Left ventricle myocardium inferior (tissue), 1 donor: ENCODE measurements around the gene EID3. TPM values are rescaled to one million over a fixed set of nuclear protein-coding genes. Genes with fewer than 3 reads are reported as not detected.
A peak's percentile ranks its signal among the peaks of the same experiment; 100 is the strongest.

Experiments
- DNase-seq: peaks from one replicate; pipeline ENCODE4 v3.0.0-alpha.2; 2020
- H3K27ac ChIP-seq: fragments of 200-600 bp; replicated peaks from 2 replicates; pipeline ENCODE4 v1.8.0; 2021
- H3K27me3 ChIP-seq: fragments of 200-600 bp; 2 replicates; pipeline ENCODE4 v1.8.0; 2021; ENCODE audit warnings: low read depth
- H3K36me3 ChIP-seq: fragments of 200-600 bp; 2 replicates; pipeline ENCODE4 v1.8.0; 2021
- H3K4me1 ChIP-seq: fragments of 200-600 bp; 2 replicates; pipeline ENCODE4 v1.8.0; 2021
- H3K4me3 ChIP-seq: fragments of 200-600 bp; 2 replicates; pipeline ENCODE4 v1.8.0; 2021; ENCODE audit warnings: mild to moderate bottlenecking, moderate library complexity
- H3K9me3 ChIP-seq: fragments of 200-600 bp; replicated peaks from 2 replicates; pipeline ENCODE4 v1.8.0; 2021
- intact Hi-C: fragments of 100-400 bp; cut with micrococcal nuclease; formaldehyde crosslinking; loops from one replicate; pipeline ENCODE4 v1.11.0; 2022
- total RNA-seq: library from RNA; stranded (reverse); fragmentation: NEBNext Ultra II Directional; extraction: Animal tissue kit (Norgen Biotek cat#: 25700); gene quantifications from one replicate; pipeline ENCODE4 v1.2.1, GENCODE V29; 2021
- TF ChIP-seq, protein P1 (sequence below): fragments of 200-600 bp; IDR thresholded peaks from 2 replicates; pipeline ENCODE4 v1.8.0; 2021; ENCODE audit warnings: antibody characterized with exemption, mild to moderate bottlenecking, borderline replicate concordance
- donor health status: DM: no; HTN: yes; CAD: no; lungs with severe emphysema.

Gene EID3
- total RNA-seq, 1 donor from 2014 or later = 0.60 TPM

DNA sequence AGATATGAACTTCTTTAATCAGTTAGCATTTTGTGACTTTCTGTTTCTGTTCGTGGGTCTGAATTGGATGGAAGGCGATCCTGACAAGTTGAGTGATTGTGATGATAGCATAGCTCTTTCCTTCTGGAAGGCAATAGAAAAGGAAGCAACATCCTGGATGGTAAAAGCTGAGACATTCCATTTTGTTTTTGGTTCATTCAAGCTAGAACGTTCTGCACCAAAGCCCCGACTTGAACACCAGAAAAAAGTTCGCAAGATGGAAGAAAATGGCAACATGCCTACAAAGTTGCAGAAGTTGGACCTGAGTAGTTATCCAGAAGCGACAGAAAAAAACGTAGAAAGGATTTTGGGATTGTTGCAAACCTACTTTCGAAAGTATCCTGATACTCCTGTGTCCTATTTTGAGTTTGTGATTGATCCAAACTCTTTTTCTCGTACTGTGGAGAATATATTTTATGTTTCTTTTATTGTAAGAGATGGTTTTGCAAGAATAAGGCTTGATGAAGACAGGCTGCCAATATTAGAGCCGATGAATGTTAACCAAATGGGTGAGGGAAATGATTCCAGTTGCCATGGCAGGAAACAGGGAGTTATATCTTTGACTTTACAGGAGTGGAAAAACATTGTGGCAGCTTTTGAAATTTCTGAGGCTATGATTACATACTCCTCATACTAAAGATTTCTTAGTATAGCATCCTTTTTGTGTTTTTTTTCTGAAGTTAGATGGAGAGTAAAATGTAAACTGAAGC is 896 bp downstream of the EID3 start:
- Histone ChIP-seq H3K4me1 (peaks cover 78% of the 10 kb centered on the region), H3K27me3 (no peaks in the 10 kb centered on the region), H3K36me3 (no peaks in the 10 kb centered on the region), H3K4me3 (peak overlapping the region; percentile 70), H3K27ac (peak overlapping the region; percentile 80), H3K9me3 (no peaks in the 10 kb centered on the region)
- DNase-seq = no peak
- TF ChIP-seq, protein P1, sequence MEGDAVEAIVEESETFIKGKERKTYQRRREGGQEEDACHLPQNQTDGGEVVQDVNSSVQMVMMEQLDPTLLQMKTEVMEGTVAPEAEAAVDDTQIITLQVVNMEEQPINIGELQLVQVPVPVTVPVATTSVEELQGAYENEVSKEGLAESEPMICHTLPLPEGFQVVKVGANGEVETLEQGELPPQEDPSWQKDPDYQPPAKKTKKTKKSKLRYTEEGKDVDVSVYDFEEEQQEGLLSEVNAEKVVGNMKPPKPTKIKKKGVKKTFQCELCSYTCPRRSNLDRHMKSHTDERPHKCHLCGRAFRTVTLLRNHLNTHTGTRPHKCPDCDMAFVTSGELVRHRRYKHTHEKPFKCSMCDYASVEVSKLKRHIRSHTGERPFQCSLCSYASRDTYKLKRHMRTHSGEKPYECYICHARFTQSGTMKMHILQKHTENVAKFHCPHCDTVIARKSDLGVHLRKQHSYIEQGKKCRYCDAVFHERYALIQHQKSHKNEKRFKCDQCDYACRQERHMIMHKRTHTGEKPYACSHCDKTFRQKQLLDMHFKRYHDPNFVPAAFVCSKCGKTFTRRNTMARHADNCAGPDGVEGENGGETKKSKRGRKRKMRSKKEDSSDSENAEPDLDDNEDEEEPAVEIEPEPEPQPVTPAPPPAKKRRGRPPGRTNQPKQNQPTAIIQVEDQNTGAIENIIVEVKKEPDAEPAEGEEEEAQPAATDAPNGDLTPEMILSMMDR = no peak
- intact Hi-C loops = no loop called here

DNA sequence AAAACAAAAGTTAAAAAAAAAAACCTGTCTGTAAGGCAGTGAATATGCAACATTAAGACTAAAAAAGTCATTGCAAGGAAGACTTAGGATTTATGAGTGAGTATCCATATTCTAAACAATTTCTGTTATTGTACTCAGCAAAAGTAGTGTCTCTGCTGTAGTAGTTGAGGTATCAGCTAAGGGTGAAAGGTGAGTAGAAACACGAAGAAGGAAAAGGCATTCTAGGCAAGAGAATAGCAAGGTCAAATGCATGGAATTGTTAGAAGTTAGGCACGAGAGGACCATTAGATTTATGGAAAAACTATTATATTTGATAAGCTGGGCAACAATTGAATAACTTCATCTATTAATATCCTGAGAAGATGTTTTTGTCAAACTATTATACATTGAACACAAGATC is 1.8 kb downstream of the EID3 start:
- TF ChIP-seq, protein P1 = no peak
- no peaks in the 10 kb centered on the region for H3K27me3 ChIP-seq
- H3K27ac ChIP-seq = no peak overlapping the region
- DNase-seq = no peak
- intact Hi-C loops = no loop called here
- peaks cover 69% of the 10 kb centered on the region for H3K4me1 ChIP-seq
- no peaks in the 10 kb centered on the region for H3K36me3 ChIP-seq
- no peaks in the 10 kb centered on the region for H3K9me3 ChIP-seq
- H3K4me3 ChIP-seq = no peak overlapping the region

DNA sequence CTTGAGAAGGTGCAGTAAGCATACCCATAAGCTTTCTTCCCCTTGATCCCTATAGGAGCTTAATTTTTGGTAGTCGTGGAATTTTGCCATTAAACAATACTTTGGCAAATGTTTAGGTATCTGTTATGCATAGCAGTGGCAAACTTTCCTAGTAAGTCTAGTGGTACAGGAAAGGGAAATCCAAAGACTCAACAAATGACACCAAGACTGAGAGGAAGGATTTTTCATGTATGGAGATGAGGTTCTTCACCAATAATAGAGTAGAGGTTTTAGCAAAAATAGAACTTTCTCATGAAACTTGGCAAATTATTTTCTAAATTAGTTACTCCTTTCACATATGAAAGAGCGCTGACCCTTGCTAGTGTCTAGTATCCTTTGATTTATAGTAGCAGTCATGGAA is 2.8 kb downstream of the EID3 start:
- TF ChIP-seq, protein P1 = no peak
- peaks cover 70% of the 10 kb centered on the region for H3K4me1 ChIP-seq

DNA sequence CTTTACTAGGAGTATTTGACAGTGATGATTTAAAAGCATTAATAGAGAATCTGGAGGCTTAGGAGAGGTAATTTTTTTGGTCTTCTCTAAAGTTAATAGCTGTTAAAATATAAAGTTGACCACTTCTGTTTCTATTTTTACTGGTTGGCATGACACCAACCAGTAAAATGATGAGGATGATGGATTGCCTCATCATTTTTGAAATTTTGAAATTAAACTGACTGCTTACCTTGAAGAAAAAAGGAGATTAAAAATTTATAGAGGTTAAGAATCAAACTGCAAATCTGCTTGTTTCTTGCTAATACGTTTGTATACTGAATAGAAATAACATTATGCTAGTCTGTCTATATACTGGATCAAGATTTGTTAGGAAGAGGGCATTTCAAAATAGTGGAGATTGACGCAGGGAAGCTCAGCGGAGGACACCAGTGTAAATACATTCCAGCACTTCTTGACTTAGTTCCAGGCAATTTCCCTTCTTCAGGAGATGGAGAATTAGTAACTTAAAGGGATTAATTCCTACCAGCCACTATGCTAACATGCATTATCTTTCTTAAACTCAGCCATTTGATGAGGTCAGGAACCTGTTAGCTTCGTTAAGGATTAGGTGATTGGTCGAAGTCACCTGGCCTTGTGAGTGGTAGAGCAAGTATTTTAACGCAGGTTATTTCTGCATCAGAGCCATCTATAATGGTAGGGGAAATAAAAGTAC is 3.6 kb downstream of the EID3 start:
- DNase-seq = no peak
- peaks cover 66% of the 10 kb centered on the region for H3K4me1 ChIP-seq
- H3K27ac ChIP-seq = no peak overlapping the region
- TF ChIP-seq, protein P1 = no peak
- peaks cover 13% of the 10 kb centered on the region for H3K36me3 ChIP-seq
- H3K9me3 ChIP-seq = no peaks in the 10 kb centered on the region
- no peak overlapping the region for H3K4me3 ChIP-seq
- intact Hi-C loops = no loop called here
- no peaks in the 10 kb centered on the region for H3K27me3 ChIP-seq

More for the DNA sequence above, 2.8 kb downstream of the EID3 start:
- Histone ChIP-seq H3K27ac (no peak overlapping the region), H3K36me3 (peaks cover 6% of the 10 kb centered on the region), H3K9me3 (no peaks in the 10 kb centered on the region), H3K27me3 (no peaks in the 10 kb centered on the region), H3K4me3 (no peak overlapping the region)
- DNase-seq = no peak
- intact Hi-C loops = no loop called here

DNA sequence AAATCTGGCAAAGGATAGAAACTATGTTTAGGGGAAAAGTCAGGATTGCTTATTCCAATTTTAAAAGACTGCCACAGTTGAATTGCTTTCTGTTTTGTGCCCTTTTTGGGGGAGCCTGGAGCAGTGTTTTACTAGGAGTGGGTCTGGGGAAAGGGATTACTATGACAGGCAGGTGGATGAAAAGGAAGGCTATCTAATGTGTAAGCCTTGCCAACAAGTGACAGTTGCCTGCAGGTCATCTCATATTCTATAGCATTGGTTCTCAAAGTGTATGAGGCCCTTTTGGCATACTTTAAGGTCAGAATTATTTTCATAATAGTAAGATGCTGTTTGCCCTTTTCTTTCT is 4.1 kb downstream of the EID3 start:
- H3K4me3 ChIP-seq = no peak overlapping the region
- H3K27me3 ChIP-seq = no peaks in the 10 kb centered on the region
- peaks cover 62% of the 10 kb centered on the region for H3K4me1 ChIP-seq
- TF ChIP-seq, protein P1 = no peak
- no peaks in the 10 kb centered on the region for H3K9me3 ChIP-seq
- intact Hi-C loops = no loop called here
- no peak overlapping the region for H3K27ac ChIP-seq
- peaks cover 18% of the 10 kb centered on the region for H3K36me3 ChIP-seq
- DNase-seq = no peak
